ENCODE results near the gene CCDC148.

Gene CCDC148

GRCh38 chr2:158197940-158198339 is 258.6 kb downstream of the CCDC148 start:
- H3K4me3 ChIP-seq (ENCODE audit: low read length), result no peak overlapping the region
- DNase-seq (ENCODE audit: low read depth), result no peak
- no peak for TF ChIP-seq CTCF (IDR thresholded peaks at IDR 0.05; ENCODE audit: insufficient read depth, low read depth, low read length, missing control alignments)

- TF ChIP-seq CTCF (IDR thresholded peaks at IDR 0.05; ENCODE audit: insufficient read depth, low read depth, low read length, missing control alignments), result no peak
- DNase-seq (ENCODE audit: low read depth), result no peak
- H3K4me3 ChIP-seq (ENCODE audit: low read length), result no peak overlapping the region
Observed at GRCh38 chr2:158194229-158194628, 262.3 kb downstream of the CCDC148 start.

GRCh38 chr2:158192515-158193443 is 263.8 kb downstream of the CCDC148 start:
- no peak for DNase-seq (ENCODE audit: low read depth)
- no peak for TF ChIP-seq CTCF (IDR thresholded peaks at IDR 0.05; ENCODE audit: insufficient read depth, low read depth, low read length, missing control alignments)
- no peak overlapping the region for H3K4me3 ChIP-seq (ENCODE audit: low read length)

GRCh38 chr2:158191076-158191895 is 265.3 kb downstream of the CCDC148 start:
- H3K4me3 ChIP-seq (ENCODE audit: low read length), result no peak overlapping the region
- no peak for DNase-seq (ENCODE audit: low read depth)
- TF ChIP-seq CTCF (IDR thresholded peaks at IDR 0.05; ENCODE audit: insufficient read depth, low read depth, low read length, missing control alignments), result no peak

GRCh38 chr2:158189526-158189925 is 267.0 kb downstream of the CCDC148 start:
- no peak for TF ChIP-seq CTCF (IDR thresholded peaks at IDR 0.05; ENCODE audit: insufficient read depth, low read depth, low read length, missing control alignments)
- H3K4me3 ChIP-seq (ENCODE audit: low read length), result no peak overlapping the region
- DNase-seq (ENCODE audit: low read depth), result no peak

GRCh38 chr2:158187908-158188307 is 268.6 kb downstream of the CCDC148 start:
- TF ChIP-seq CTCF (IDR thresholded peaks at IDR 0.05; ENCODE audit: insufficient read depth, low read depth, low read length, missing control alignments), result no peak
- no peak for DNase-seq (ENCODE audit: low read depth)
- H3K4me3 ChIP-seq (ENCODE audit: low read length), result no peak overlapping the region

All from epithelial cell of esophagus (primary cell).